ENCODE measurements around the gene BTBD16. TPM values are rescaled to one million over a fixed set of nuclear protein-coding genes. Genes with fewer than 3 reads are reported as not detected.

The BTBD16 gene
- total RNA-seq, 1 donor from 2014 or later: not detected

DNA sequence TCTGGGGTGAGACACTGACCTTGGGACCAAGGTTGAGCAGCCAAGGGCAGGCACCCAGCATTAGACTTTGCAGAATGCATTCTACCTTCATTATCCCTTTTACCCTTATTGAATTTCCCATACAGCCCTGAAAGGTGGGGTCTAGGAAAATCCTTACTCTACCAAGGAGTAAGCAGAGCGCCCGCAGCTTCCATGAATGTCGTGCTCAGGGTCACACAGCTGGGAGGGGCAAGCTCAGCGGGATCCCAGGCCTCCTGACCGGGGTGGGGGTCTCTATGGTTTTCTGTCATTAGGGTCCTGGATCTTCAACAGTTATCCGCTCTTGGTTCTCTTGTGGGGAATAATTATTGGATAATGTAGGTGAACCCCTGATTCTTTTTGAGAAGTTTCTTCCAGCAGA is 30.7 kb upstream of the BTBD16 start:
- Mint-ChIP-seq H3K4me3 (no peak overlapping the region), H3K27ac (no peak overlapping the region), H3K9me3 (no peaks in the 10 kb centered on the region), H3K36me3 (ENCODE audit: low read depth) (no peaks in the 10 kb centered on the region), H3K27me3 (peaks cover 1% of the 10 kb centered on the region), H3K4me1 (no peaks in the 10 kb centered on the region)
- DNase-seq: no peak
- intact Hi-C loops (cut with micrococcal nuclease): no loop called here

DNA sequence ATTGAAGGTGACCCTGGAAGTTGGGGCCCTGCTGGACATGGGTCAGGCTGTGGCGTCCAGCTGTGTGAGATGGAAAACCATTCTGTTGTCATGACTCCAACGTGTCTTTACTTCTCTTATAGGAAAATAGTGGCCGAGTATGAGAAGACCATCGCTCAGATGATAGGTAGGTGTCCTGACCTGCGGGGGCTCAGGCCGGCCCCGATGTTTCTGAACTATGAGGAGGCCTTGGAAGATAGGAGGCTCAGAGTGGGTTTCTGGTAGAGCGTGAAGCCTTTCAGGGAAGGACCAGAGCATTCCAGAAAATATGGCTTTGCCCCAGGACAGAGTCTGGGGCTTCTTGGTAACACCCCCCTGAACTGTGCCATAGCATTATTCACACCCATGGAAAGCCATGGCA is 29.3 kb upstream of the BTBD16 start:
- intact Hi-C loops (cut with micrococcal nuclease): no loop called here
- no peaks in the 10 kb centered on the region for H3K9me3 Mint-ChIP-seq
- no peak overlapping the region for H3K27ac Mint-ChIP-seq
- H3K4me3 Mint-ChIP-seq: no peak overlapping the region
- no peaks in the 10 kb centered on the region for H3K36me3 Mint-ChIP-seq (ENCODE audit: low read depth)
- H3K4me1 Mint-ChIP-seq: no peaks in the 10 kb centered on the region
- H3K27me3 Mint-ChIP-seq: peaks cover 1% of the 10 kb centered on the region
- no peak for DNase-seq

DNA sequence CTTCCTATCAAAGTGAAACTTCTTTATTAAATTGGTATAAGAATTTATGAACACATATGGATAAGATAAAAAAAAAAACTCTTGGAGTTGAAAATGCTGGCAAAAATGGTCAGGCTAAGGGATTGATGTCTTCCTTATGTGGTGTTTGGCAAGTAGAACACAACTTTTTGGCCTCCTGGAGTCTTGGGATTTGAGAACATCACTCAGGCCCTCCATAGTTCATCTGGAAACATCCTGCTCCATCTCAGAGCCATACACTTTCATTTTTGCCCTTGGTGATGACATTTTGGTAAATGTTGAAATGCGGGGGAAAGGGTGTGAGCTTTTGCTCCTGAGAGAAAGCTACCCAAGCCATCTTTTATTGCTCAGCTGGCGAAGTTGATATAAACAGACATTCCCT is 27.5 kb upstream of the BTBD16 start:
- Mint-ChIP-seq H3K4me3 (no peak overlapping the region), H3K36me3 (ENCODE audit: low read depth) (no peaks in the 10 kb centered on the region), H3K27ac (no peak overlapping the region), H3K4me1 (no peaks in the 10 kb centered on the region), H3K9me3 (no peaks in the 10 kb centered on the region), H3K27me3 (no peaks in the 10 kb centered on the region)
- DNase-seq: no peak
- intact Hi-C loops (cut with micrococcal nuclease): no loop called here

DNA sequence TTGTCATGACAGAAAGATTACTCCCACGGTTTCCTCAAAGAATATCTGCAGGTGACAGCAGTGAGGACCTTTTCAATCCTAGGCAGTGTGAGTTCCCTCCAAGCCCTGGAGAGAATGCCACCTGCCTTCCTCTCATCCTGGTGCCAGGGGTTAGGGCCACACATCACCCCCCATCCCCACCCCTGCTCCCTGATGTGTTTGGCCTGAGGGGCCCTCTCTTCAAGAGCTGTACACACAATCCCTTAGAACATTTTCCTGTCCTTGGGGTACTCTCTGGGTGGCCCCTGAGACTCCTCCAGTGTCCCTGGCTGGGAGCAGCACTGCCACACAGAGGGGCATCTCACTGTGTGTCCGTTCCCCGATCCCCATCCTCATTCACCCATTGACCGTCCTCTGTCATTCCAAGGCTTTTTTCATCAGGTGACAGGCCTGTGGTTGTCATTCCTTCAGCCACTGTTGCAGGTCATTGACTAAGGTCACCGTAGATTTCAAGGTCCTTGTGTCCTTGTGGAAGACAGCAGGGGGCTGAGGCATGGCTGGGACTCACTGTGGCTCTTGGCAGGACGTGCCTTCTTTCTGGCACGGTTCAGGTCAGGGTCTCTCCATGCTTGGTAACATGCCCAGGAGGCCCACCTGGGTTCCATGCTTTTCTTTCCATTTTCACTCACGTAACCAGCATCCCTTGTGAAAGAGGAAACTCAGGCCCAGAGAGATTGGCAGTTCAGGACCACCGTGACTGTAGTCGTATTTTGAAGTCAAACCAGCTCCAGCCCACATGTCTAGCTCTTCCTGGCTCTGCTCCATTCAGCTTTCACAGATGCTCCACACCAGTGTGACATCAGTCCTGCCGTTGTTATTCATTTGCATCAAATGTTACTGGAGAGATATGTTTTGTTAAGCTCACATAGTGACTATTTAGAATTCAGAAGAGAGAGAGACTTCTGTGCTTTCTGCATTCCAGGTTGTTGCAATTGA is 26.8 kb upstream of the BTBD16 start:
- intact Hi-C loops (cut with micrococcal nuclease): no loop called here
- Mint-ChIP-seq H3K4me3 (no peak overlapping the region), H3K36me3 (ENCODE audit: low read depth) (no peaks in the 10 kb centered on the region), H3K9me3 (no peaks in the 10 kb centered on the region), H3K27me3 (no peaks in the 10 kb centered on the region), H3K27ac (no peak overlapping the region), H3K4me1 (no peaks in the 10 kb centered on the region)
- no peak for DNase-seq

DNA sequence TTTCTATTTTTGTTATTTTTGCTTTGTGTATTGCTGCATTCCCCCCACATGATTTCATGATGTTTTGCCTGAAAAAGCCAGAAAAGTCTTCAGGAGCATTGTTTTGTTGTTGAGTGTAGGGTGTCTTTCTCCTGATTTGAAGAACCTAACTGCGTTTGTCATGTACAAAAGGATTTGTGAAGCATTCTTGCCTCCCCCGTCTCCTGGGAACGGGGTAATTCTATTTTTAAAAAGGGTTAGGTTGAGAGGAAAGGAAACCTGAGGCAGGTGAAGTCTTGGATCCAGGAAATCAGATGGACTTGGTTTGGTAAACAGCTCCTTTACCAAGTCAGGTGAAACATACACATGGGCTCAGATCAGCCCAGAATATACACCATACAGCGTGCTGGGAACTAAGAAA is 26.0 kb upstream of the BTBD16 start:
- no peaks in the 10 kb centered on the region for H3K27me3 Mint-ChIP-seq
- no peak overlapping the region for H3K27ac Mint-ChIP-seq
- H3K9me3 Mint-ChIP-seq: no peaks in the 10 kb centered on the region
- no peaks in the 10 kb centered on the region for H3K36me3 Mint-ChIP-seq (ENCODE audit: low read depth)
- DNase-seq: no peak
- H3K4me3 Mint-ChIP-seq: no peak overlapping the region
- intact Hi-C loops (cut with micrococcal nuclease): no loop called here
- no peaks in the 10 kb centered on the region for H3K4me1 Mint-ChIP-seq

DNA sequence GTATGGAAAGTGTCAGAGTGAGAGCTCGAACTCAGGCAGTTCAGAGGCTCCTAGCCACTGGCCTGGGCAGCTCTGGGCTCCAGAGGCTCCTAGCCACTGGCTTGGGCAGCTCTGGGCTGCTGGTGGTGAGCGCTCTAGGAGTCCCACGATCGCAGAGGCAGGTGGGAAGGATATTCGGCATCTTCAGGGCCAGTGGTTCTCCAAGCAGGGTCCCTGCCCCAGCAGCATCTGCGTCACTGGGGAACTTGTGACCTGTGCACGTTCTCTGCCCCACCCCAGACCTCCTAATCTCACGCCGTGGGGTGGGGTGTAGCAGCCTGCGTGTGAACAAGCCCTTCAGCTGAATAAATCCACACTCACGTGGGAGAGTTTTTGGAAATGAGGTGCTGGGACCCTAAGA is 25.2 kb upstream of the BTBD16 start:
- intact Hi-C loops (cut with micrococcal nuclease): no loop called here
- DNase-seq: no peak
- H3K27me3 Mint-ChIP-seq: no peaks in the 10 kb centered on the region
- H3K27ac Mint-ChIP-seq: no peak overlapping the region
- H3K4me1 Mint-ChIP-seq: no peaks in the 10 kb centered on the region
- no peaks in the 10 kb centered on the region for H3K36me3 Mint-ChIP-seq (ENCODE audit: low read depth)
- no peaks in the 10 kb centered on the region for H3K9me3 Mint-ChIP-seq
- no peak overlapping the region for H3K4me3 Mint-ChIP-seq

DNA sequence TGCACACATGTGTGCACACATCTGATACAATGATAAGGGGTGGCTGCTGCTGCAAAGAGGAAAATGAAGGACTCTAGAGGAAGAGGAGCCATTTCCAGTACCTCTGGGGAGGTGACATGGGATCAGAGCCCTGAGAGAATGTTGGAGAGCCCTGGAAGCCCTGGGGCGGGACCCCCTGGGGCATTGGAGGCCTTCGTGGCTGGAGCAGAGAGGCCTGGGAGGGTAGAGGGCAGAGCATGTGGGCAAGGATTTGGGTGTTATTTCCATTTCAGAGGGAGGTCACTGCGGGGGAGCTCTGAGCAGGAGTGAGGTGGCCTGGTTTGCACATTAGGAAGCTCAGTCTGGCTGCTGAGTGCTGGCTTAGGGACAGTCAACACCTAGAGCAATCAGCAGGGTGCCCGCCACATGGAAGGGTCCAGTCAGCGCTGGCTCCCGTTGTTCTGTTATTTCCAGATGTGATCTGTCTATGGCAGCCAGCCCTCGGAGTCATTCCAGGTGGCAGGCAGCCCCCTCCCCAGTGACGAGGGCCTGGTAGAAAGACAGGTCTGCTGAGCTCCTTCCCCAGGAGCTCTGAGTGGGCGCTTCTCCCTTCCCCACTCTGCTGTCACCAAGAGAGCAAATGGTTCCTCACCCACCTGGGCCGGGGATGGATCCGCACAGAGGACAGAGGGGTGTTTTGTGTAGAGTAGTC is 24.1 kb upstream of the BTBD16 start:
- H3K9me3 Mint-ChIP-seq: no peaks in the 10 kb centered on the region
- no peak overlapping the region for H3K4me3 Mint-ChIP-seq

DNA sequence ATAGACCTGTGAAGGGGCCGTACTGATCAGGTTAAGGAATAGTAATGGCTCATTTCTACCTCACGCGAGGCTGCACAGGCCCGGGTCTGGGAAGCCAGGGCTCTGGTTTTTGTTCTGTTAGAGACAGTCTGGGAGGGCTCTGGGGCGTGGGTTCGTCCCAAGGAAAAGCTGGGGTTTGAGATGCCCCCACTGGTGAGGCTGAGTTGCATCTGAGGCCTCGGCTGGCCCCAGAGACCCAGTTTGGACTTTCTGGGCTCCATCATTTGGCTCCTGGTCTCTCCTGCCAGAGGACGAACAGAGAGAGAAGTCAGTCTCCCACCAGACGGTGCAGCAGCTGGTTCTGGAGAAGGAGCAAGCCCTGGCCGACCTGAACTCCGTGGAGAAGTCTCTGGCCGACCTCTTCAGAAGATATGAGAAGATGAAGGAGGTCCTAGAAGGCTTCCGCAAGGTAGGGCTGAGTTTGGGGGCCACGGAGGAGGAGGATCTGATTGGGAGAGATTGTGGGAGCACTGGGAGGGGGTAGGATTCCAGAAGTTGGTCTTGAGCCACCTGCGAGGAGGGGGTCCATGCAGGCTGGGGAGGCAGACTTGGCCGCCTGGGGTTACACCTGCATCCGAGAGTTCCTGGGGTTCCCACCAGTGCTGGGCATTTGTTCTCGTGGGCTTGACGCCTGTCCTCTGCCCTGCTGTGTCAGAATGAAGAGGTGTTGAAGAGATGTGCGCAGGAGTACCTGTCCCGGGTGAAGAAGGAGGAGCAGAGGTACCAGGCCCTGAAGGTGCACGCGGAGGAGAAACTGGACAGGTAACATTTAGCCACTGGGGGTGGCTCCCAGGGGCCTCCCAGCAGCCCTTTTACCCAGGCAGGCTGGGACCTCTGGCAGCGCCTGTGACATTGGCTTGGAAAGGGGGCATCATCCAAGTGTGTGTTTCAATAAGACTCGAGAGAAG is 22.5 kb upstream of the BTBD16 start:
- DNase-seq: no peak
- H3K9me3 Mint-ChIP-seq: no peaks in the 10 kb centered on the region
- H3K27ac Mint-ChIP-seq: no peak overlapping the region
- intact Hi-C loops (cut with micrococcal nuclease): no loop called here
- no peaks in the 10 kb centered on the region for H3K36me3 Mint-ChIP-seq (ENCODE audit: low read depth)
- no peaks in the 10 kb centered on the region for H3K4me1 Mint-ChIP-seq
- H3K27me3 Mint-ChIP-seq: no peaks in the 10 kb centered on the region
- no peak overlapping the region for H3K4me3 Mint-ChIP-seq

More for the DNA sequence above, 24.1 kb upstream of the BTBD16 start:
- Mint-ChIP-seq H3K4me1 (no peaks in the 10 kb centered on the region), H3K27ac (no peak overlapping the region), H3K36me3 (ENCODE audit: low read depth) (no peaks in the 10 kb centered on the region), H3K27me3 (no peaks in the 10 kb centered on the region)
- no peak for DNase-seq
- intact Hi-C loops (cut with micrococcal nuclease): no loop called here

DNA sequence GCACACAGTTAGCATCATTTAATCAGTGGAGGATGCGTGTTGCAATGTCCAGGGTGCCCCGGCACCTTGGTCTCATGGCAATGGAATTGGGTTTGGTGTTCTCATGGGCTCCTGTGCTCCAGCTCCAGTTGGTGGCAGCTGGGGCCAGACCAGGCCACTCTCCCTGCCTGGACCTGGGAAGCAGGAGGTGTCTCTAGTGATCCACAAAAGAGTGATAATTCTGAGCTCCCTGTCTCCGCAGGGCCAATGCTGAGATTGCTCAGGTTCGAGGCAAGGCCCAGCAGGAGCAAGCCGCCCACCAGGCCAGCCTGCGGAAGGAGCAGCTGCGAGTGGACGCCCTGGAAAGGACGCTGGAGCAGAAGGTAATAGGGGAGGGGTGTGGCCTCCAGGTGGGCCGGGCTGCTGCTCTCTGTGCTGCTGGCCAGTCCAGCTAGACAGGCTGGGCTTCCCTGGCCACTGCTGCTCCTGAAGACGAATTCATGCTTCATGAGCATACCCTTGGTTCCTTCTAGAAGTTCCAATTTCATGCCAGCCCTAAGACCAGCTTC is 21.7 kb upstream of the BTBD16 start:
- Mint-ChIP-seq H3K27me3 (no peaks in the 10 kb centered on the region), H3K4me3 (no peak overlapping the region), H3K36me3 (ENCODE audit: low read depth) (no peaks in the 10 kb centered on the region), H3K4me1 (no peaks in the 10 kb centered on the region), H3K27ac (no peak overlapping the region), H3K9me3 (no peaks in the 10 kb centered on the region)
- intact Hi-C loops (cut with micrococcal nuclease): no loop called here
- DNase-seq: no peak

DNA sequence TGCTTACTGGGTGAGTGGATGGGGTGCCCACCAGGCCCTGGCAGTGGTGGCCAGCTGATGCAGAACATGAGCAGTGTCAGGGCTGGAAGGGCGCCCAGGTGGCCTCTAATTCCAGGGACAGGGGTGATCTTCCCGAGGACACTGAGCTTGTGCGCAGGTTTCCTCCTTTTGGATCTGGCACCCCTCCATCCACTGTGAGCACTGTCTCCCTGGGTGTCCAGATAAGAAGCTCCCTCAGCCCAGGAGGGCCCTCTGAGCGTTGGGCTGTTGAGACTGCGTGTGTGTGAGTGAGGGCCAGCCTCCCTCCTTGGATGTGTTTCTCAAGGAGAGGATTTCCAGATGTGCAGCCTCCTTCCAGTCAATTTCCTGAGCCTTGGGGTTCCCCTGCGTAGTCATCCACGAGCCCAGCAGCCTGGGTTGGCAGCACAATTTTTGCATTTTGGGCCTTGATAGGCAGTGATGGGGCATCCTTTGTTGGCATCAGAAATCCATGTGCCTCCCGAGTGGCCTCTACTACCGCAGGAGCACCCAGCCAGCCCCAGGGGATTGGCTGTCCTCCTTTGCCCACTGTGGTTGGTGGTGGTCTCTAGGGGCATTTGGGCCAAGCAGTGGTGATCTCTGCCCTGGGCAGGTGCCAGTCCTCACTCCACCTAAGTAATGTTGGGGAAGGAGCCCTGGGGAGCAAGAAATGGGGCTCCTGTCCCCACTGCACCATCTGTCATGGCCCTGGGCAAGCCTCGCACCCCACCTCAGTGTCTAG is 20.9 kb upstream of the BTBD16 start:
- DNase-seq: no peak
- Mint-ChIP-seq H3K4me3 (no peak overlapping the region), H3K27me3 (no peaks in the 10 kb centered on the region), H3K4me1 (no peaks in the 10 kb centered on the region), H3K36me3 (ENCODE audit: low read depth) (no peaks in the 10 kb centered on the region), H3K27ac (no peak overlapping the region), H3K9me3 (no peaks in the 10 kb centered on the region)
- intact Hi-C loops (cut with micrococcal nuclease): no loop called here

DNA sequence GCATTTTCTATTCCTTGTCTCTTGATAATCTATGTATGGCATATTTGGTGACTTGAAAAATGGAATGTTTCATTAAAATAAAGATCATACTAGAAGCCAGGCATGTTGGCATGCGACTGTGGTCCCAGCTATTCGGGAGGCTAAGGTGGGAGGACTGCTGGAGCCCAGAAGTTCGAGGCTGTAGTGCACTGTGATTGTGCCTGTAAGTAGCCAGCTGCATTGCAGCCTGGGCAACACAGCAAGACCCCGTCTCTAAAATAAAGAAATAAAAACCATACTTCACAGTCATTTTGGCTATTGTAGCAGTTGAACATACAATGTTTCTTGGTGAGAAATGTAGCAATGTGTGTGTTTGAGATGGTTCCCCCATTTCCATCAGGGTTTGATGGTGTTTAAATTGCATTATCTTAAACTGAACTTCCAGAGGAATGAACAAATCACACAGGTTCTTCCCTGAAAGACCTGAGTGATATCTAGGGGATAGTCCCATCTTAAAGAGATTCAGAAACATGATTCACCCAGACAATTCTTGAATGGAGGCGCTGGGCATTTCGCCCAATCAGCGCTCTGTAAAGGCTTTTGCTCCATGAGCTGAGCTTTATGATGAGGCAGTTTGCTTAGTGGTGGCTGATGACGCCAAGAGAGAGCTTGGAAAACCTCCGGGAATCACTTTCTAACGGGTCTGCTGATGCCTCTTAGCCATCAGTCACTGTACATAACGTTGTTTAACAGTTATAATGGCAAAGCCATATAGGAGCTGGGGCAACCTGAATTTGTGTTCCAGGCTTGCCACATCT is 19.4 kb upstream of the BTBD16 start:
- no peak overlapping the region for H3K27ac Mint-ChIP-seq
- intact Hi-C loops (cut with micrococcal nuclease): no loop called here
- no peaks in the 10 kb centered on the region for H3K9me3 Mint-ChIP-seq
- no peak for DNase-seq
- no peaks in the 10 kb centered on the region for H3K27me3 Mint-ChIP-seq
- H3K36me3 Mint-ChIP-seq (ENCODE audit: low read depth): no peaks in the 10 kb centered on the region
- H3K4me1 Mint-ChIP-seq: no peaks in the 10 kb centered on the region
- H3K4me3 Mint-ChIP-seq: no peak overlapping the region

DNA sequence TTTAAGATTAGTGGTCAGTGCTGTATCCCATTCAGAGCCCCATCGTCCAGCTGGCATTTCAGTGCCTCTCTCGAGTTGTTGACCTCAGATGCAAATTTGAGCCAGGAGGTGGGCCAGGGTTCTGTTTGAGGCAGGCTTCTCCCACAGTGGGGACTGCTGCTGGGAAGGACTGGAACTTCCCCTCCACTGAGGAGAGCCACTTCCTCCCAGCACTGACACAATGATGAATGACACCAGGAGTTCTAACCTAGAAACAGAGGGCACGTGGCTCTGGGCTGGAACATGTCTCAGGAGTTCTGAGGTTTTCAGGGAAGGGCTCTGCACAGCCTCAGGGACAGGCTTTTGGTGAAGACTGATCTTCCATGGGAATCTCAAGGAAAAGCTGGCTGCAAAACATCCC is 18.3 kb upstream of the BTBD16 start:
- H3K4me1 Mint-ChIP-seq: no peaks in the 10 kb centered on the region
- no peak overlapping the region for H3K27ac Mint-ChIP-seq
- intact Hi-C loops (cut with micrococcal nuclease): no loop called here
- H3K4me3 Mint-ChIP-seq: no peak overlapping the region
- DNase-seq: no peak
- no peaks in the 10 kb centered on the region for H3K36me3 Mint-ChIP-seq (ENCODE audit: low read depth)
- no peaks in the 10 kb centered on the region for H3K27me3 Mint-ChIP-seq
- no peaks in the 10 kb centered on the region for H3K9me3 Mint-ChIP-seq
